Measurements from ENCODE around the gene PTPRT.
"Not testable (repeated sequence)": the region's sequence is repeated elsewhere in the genome, so short reads cannot be mapped to it uniquely, and the experiment has no call there.

PTPRT gene

GRCh38 chr20:43187476-43188233, 2.1 kb downstream of the PTPRT start:
- in situ Hi-C loops (cut with HindIII; ENCODE audit: low sequenced_read_pairs): no loop called here

GRCh38 chr20:43186312-43186711, 3.4 kb downstream of the PTPRT start:
- in situ Hi-C loops (cut with HindIII; ENCODE audit: low sequenced_read_pairs): no loop called here

- in situ Hi-C loops (cut with HindIII; ENCODE audit: low sequenced_read_pairs): no loop called here
Observed at GRCh38 chr20:43185901-43186300, 3.8 kb downstream of the PTPRT start.

DNA sequence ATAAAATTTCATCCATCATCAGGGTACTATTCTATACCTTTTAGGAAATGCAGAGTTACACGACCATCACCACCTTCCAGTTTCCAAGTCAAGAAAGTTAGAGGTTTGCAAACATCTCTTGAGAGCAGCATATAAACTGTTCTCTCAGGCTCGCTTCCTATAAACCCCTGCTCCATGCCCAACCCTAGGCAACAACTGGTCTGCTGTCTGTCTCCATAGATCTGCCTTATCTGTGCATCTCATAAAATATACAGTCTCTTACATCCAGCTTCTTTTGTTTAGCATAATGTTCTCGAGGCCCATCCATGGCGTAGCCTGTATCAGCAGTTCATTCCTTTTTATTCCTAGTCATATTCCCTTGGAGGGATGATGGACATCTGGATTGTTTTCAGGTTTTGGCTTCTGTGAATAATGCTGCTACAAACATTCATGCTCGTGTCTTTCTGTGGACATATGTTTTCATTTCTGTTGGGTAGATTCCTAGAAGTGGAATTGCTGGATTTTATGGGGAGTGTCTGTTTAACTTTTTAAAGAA, 6.1 kb downstream of the PTPRT start:
- in situ Hi-C loops (cut with HindIII; ENCODE audit: low sequenced_read_pairs): no loop called here

DNA sequence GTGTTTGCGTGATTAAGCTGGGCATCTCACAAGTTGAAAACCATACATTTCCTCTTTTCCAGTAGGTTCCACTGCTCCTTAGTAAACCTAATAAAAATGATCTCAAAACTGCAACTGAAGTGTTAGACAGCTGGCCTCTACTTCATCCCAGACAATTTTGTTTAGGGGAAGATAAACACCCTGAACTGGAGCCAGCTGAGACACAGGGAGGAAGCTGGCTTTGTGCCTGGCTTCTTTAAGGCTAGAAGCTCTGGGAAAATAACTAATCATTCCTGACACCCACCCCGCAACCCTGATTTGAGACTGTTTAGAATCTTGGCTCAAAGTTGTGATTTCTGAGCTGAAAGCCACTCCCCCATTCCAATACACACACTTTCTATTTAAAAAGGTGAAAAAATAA, 11.6 kb downstream of the PTPRT start:
- in situ Hi-C loops (cut with HindIII; ENCODE audit: low sequenced_read_pairs): no loop called here

- in situ Hi-C loops (cut with HindIII; ENCODE audit: low sequenced_read_pairs): no loop called here
Observed at GRCh38 chr20:43176726-43177125, 13.0 kb downstream of the PTPRT start.

- in situ Hi-C loops (cut with HindIII; ENCODE audit: low sequenced_read_pairs): no loop called here
Observed at GRCh38 chr20:43171930-43172329, 17.8 kb downstream of the PTPRT start.

- in situ Hi-C loops (cut with HindIII; ENCODE audit: low sequenced_read_pairs): no loop called here
Observed at GRCh38 chr20:43170771-43171170, 18.9 kb downstream of the PTPRT start.

DNA sequence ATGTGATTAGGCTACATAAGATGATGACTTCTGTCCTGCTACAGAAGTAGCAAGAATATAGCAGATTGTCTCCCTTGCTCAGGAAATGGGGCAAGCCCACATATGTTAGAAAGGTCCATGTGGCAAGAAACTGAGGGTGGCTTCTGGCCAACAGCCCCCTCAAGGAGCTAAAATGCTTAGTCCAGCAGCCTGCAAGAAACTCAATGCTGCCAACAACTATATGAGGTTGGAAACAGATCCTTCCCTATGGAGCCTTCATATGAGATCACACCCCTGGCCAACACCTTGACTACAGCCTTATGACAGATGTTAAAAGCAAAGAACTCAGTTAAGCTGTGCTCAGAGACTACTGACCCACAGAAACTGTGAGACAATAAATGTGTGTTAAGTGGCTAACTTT, 22.1 kb downstream of the PTPRT start:
- in situ Hi-C loops (cut with HindIII; ENCODE audit: low sequenced_read_pairs): no loop called here

GRCh38 chr20:43167021-43167420, 22.7 kb downstream of the PTPRT start:
- in situ Hi-C loops (cut with HindIII; ENCODE audit: low sequenced_read_pairs): no loop called here

- in situ Hi-C loops (cut with HindIII; ENCODE audit: low sequenced_read_pairs): no loop called here
Observed at GRCh38 chr20:43165611-43166010, 24.1 kb downstream of the PTPRT start.

- in situ Hi-C loops (cut with HindIII; ENCODE audit: low sequenced_read_pairs): not testable (repeated sequence)
Observed at GRCh38 chr20:43164736-43165135, 25.0 kb downstream of the PTPRT start.

DNA sequence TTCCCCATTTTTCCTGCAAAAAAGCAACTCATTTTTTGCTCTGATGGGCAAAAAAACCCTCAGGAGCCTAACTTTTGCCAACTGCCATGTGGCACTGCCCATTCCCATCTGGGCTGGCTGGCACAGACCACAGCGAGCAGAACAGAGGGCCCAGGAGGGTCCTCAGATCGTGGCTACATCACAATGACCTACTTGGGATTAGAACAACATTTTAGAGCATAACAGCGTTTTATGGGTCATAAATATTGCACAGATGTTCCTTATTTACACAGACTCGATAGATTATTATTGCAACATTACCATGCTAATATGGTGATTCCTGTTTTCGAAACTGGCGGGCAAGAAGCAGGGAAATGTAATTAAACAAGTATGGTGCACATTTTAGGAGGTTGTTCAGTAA, 28.0 kb downstream of the PTPRT start:
- in situ Hi-C loops (cut with HindIII; ENCODE audit: low sequenced_read_pairs): no loop called here

DNA sequence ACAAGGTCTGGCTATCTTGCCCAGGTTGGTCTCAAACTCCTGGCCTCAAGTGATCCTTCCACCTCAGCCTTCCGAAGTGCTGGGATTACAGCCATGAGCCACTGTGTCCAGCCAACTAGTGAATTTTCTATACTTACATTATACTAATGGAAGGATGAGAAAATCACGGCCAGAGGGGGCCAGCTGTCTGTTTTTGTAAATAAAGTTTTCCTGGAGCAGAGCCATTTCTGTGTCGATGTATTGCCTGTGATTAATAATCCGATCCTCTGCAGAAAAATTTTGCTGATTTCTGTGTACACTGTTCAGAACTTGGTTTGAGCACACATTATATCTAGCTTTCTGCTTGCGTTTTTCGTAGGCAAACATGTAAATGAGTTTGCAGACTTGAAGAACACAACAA, 28.8 kb downstream of the PTPRT start:
- in situ Hi-C loops (cut with HindIII; ENCODE audit: low sequenced_read_pairs): no loop called here

DNA sequence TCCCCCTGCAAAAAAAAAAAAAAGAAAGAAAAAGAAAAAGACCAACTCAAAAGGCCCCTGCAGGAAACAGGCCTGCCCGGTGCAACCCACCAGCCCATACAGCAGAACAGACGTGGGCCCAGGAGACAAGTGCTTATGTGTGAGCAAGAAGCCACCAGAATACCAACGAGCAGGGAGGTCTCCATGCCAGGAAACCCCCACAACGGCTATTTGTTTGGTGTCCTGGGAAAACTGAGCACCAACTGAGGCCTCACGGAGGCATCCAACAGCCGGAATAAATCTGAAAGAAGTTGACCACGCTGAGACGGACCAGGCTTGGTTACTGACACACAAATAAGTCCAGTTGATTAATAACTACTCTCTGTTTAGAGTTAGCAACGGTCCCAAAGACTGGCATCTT, 29.7 kb downstream of the PTPRT start:
- in situ Hi-C loops (cut with HindIII; ENCODE audit: low sequenced_read_pairs): no loop called here

DNA sequence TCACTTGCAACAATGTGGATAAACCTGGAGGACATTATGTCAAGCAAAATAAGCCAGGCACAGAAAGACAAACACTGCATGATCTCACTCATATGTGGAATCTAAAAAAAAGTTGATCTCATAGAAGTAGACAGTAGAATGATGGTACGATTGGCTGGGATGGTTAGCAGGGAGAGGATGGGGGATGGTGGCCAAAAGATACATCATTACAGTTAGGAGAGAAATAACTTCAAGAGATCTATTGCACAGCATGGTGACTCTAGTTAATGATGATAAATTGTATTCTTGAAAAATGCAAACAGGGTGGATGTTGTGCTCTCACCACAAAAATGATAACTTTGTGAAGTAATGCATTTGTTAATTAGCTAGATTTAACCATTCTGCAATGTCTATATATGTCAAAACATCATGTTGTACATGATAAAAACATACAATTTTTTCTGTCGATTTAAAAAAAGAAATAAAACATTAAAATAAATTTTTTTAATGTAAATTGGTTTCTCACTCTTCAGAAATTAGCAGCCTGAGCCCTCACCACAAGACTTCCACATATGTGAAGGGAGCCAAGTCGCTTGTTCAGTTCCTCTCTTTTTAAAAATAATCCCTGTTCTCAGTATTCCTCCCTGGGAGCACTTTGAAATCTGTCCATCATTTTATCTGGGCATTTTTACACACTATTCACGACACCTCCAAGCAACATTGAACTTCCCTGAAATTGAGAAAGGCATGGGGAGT, 34.2 kb downstream of the PTPRT start:
- in situ Hi-C loops (cut with HindIII; ENCODE audit: low sequenced_read_pairs): no loop called here

- in situ Hi-C loops (cut with HindIII; ENCODE audit: low sequenced_read_pairs): no loop called here
Observed at GRCh38 chr20:43151901-43152300, 37.8 kb downstream of the PTPRT start.

DNA sequence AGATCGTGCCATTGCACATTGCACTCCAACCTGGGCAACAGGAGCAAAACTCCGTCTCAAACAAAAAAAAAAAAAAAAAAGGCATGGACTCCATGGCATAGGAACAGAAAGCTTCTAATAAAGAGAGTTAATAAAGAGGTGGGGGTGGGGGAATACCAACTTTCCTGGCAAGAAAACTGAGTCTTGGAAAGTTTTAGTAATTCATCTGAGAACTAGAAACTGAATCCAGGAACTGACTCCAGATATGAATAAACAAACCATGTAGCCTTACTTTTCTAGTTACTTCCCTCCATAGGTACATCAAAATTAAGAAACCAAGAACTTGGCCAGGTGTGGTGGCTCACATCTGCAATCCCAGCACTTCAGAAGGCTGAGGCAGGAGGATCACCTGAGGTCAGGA, 38.5 kb downstream of the PTPRT start:
- in situ Hi-C loops (cut with HindIII; ENCODE audit: low sequenced_read_pairs): no loop called here

DNA sequence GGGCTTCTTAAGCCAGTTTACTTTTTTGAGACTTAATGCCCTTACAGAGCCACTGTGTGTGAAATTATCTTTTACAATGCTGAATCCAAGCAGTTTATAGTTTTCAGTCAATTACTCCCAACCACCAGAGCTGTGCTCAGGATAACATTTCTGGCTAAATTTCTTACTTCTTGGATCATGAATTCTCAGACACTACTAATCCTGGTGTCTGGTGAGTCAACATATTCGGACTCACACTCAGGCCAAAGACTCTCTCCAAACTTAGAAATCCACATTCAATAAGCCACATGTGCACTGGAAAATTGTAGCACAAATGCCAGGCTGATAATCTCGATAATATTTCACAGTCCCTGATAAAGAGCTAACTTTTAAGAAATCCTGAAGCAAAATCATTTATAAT, 49.0 kb downstream of the PTPRT start:
- in situ Hi-C loops (cut with HindIII; ENCODE audit: low sequenced_read_pairs): no loop called here

DNA sequence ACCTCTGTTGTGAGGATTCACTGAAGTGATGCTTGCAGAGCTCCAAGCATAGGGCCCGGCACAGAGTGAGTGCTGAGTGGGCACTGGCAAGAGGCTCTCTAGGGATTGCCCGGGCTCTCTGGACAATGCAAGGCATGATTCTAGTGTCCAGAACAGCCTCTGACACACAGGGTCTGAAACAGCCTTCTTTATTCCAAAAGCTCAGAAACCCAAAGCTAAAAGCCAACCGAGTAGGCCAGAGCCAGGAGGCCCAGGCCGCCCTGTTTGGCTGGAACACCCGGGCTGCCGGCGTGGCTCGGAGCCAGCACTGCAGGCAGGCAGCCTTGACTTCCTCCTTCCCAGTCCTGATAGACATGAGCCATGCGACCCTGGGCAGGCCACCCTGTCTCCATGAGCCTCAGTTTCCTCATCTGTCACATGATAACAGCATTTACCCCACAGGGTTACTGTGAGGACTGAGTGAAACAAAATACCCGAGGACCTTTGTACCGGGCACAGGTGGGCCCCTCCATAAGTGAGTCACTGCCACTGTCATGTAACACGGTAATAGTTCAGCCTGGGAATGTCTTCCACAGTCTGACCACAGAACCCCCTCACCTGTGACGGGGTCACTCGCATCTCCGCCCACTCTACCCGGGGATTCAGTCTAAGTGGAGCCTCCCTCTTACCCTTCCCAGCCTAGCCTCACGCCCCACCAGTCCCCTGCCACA, 51.5 kb downstream of the PTPRT start:
- in situ Hi-C loops (cut with HindIII; ENCODE audit: low sequenced_read_pairs): no loop called here

DNA sequence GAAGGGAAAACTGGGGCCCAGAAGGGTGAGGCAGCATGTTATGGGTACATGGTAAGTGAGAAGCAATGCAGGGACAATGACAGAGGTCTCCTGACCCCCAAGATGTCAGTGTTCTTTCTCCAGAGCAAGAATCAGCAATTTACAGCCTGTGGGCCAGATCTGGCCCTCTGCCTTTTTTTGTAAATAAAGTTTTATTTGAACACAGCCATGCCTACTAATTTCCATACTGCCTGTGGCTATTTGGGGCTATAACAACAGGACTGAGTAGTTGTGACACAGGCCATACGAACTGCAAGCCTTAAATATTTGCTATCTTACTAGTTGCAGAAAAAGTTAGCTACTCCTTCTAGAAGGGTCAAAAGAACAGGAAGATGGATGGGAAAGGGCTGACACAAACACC, 52.5 kb downstream of the PTPRT start:
- in situ Hi-C loops (cut with HindIII; ENCODE audit: low sequenced_read_pairs): no loop called here

- in situ Hi-C loops (cut with HindIII; ENCODE audit: low sequenced_read_pairs): no loop called here
Observed at GRCh38 chr20:43124241-43124640, 65.5 kb downstream of the PTPRT start.

All from DLD1 (cell line).